Stimulated activated CD8-positive, alpha-beta memory T cell treated with anti-CD3 and anti-CD28 coated beads, Interleukin-2, amount 100 ng/mL, for 48 hours (primary cell): ENCODE results near the gene PNPLA2.

Experiments
- DNase-seq, 2 donors: peaks; one replicate each; pipeline ENCODE4 v3.0.0-alpha.2; 2020; ENCODE audit warnings: low read depth in 2 of 2

PNPLA2 gene

DNA sequence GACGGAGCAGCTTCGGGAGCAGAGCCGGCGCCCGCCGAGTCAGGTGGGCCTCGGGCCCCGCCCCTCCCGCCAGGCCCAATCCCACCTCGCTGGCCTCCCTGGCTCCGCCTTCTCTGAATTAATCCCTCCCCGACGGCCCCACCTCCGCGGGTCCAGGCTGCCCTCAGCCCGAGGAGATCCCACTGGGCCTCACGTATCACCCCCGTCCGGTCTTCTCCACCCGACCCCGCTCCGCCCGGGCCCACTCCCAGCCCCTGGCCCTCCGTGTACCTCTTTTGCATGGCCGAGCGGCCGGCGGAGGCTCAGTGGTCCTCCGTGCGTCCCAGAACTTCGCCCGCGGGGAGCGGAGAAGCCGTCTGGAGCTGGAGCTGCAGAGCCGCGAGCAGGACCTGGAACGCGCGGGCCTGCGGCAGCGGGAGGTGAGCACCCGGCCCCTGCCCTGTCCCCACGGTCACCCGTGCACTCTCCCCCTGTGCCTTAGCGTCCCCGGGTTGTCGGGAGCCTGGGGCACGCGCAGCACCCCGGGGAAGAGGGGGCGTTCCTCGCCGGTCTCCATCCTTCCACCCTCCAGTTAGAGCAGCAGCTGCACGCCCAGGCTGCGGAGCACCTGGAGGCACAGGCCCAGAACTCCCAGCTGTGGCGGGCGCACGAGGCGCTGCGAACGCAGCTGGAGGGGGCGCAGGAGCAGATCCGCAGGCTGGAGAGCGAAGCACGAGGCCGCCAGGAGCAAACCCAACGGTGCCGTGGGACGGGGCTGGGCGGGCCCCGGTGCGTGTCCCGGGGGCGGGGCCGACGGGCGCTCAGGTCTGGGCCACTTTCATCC lies 11.8 kb downstream of the PNPLA2 start:
- peak; percentile 64 to 75 for DNase-seq

DNA sequence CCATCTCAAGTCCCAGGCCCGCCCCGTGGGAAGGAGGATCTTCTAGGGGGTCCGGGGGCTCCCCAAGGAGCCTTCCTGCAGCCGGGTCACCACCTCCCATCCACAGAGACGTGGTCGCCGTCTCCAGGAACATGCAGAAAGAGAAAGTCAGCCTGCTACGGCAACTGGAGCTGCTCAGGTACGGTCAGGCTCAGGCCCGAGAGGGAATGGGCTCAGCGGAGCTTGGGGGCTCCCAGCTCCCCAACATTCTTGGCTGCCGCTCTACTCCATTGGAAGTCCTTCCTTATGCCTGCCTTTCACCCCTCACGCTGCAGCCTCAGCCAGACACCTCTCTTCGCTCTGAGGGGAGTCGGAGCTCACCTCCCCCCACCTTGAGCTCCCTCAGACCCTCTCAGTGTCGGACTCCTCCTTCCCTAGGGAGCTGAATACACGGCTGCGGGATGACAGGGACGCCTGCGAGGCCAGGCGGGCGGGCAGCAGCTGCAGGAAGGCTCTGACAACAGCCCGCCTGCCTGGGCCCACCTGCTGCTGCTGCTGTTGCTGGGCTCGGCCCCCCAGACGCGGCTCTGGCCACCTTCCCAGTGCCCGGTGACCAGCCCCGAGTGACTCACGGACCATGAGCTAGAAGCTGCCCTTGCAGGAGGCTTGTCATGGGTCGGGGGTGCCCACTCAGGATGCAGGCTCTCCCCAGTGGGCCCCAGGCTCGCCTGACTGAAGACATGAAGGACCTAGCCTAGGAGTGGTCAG lies 12.6 kb downstream of the PNPLA2 start:
- no peak for DNase-seq

DNA sequence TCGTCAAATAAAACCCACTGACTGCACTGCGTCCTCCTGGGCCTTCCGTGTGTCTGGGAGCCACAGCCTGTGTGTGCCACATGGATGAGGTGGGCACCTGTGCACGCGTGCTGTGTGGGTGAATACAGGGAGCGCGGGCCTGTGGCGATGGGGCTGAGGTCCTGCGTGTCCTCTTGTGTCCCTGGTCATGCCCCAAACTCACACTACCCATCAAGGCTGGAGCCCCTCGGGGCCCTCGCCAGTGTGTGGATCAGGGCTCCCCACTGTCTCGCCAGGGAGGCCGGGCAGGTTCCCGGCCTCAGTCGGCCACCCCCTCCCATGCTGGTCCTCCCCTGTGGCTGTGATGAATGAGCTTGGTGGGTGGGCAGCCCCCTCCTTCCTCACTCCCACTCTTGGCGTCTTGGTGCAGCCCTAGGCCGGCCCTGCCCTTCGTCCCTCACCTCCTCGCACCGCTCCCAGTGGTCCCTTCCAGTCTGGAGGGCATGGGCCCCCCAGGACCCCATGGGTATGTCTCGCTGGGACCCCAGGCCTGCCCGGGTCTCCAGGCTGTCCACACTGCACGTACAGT lies 13.3 kb downstream of the PNPLA2 start:
- DNase-seq = no peak

DNA sequence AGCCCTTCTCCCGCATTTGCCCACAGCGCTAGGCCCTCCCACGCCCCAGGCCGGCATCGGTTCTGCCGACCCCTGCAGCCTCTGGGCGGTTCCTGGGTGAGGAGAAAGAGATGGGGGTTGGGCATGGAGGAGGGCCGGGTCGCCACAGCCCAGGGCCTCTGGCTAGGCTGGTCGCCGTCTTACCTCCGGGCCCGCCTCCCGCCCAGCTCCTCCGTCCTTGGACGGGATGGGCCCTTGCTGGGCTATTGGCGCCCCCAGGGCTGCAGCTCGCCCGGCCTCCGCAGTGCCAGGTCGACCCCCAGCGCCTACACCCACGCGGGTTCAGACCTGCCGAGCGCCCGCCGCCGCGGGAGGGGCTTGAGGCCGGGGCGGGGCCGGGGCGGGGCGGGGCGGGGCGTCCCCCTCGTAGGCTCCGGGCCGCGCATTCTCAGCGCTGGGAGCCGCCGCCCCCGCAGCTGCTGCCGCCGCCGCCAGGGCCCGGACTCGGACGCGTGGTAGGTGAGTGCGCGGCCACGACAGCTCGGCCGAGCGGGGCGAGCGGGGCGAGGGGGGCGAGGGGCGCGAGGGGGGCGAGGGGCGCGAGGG lies 13.9 kb downstream of the PNPLA2 start, which contains the start of gene CD151:
Gene CD151, plus strand, starts transcription at position 424 of the 585 bp plus-strand sequence. CDS start 3,118 bp downstream, outside the sequence.
- peak in 1 of 2 donors; percentile 52 for DNase-seq

DNA sequence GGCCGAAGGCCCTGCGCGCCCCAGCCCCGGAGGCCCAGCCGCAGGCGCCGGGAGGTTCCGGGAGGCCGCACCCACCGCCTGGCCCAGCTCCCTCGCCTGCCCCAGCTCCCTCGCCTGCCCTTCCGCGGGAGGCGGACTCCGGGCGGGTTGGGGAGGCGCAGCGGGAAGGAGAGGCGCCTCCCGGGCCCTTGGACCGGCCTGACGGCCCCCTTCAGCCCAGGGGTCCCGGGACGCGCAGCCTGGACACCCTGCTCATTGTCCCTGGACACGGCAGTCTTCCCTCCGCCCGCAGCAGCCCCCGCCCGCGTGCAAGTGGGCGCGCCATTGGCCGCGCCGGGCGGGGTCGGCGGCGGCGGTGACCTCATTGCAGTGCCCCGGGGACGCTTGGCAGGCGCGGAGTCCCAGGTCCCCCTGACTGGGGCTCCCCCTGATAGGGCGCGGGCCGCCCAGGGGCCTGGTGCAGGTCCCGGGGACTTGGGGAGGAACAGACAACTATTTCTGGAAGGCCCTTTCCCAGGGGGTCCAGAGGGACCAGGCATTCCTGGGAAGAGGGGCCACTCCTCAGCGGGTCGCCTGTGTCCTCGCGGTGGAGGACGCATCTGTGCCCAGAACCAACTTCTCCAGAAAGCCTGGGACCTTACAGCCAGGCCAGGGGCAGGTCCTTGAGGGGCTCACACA lies 14.5 kb downstream of the PNPLA2 start:
- DNase-seq = no peak

DNA sequence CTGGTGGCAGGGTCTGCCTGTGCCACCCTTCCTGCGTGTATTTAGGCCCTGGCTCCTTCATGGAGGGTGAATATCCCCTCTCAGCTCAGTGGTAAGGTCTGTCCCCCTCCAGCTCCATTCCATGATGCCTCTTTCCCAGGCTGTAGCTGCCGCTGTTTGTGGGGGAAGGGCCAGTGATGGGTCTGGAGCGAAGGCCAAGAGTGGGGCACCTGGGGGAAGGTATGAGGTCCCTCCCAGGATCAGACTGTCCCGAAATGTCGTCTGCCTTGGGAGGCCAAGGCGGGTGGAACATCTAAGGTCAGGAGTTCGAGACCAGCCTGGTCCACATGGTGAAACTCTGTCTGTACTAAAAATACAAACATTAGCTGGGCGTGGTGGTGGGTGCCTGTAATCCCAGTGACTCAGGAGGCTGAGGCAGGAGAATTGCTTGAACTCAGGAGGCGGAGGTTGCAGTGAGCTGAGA lies 15.2 kb downstream of the PNPLA2 start:
- DNase-seq = no peak

DNA sequence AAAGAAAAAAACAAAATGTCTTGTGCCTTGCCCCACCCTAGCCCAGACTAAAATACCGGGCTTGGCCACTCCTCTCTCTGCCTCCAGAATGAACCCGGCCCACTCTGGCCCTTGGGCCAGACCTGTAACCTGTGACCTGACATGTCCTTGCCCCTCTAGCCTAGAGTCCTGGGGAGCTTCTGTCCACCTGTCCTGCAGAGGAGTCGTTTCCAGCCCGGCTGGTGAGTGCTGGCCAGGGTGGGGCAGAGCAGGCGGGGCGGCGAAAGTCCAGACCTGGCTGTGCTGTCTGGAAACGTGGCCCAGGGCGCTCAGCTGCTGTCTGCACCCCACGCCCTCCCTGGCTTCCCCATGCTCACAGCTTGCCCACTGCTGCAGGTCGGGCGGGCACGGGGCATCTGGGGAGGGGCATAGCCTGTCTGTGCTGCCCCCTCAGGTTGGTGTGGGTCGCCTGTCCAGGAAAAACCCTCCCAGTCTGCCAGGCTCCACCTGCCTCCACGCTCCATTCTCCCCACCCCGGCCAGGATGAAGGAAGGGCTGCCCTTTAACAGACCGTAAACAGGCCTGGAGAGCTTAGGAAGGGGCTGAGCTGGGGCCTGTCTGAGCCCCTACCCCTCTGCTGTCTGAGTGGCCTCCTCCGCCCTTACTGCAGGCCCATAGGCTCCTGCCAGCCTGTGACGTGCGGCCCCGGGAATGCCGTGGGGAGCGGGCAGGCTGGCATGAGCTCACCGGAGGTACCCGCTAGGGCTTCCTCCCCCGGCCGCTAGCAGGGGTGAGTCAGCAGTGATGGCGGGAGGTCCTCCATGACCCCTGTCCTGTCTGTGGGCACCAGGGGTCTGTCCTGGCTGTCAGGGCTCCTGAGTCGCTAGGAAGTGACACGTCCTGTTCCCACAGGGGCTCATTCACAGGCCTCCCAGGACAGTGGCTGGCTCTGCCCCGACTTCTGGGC lies 15.9 kb downstream of the PNPLA2 start:
- no peak for DNase-seq

DNA sequence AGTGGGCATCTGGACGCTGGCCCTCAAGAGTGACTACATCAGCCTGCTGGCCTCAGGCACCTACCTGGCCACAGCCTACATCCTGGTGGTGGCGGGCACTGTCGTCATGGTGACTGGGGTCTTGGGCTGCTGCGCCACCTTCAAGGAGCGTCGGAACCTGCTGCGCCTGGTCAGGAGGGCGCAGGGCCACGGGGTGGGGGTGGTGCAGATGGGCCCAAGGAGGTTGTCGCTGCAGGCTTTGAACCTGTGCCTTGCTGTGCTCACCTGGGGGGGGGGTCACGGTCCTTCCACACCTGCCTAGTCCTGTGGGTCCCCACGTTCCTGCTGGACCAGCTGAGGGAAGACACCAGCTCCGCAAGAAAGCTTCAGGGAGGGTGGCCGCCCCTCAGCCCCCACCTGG lies 17.6 kb downstream of the PNPLA2 start:
- no peak for DNase-seq

DNA sequence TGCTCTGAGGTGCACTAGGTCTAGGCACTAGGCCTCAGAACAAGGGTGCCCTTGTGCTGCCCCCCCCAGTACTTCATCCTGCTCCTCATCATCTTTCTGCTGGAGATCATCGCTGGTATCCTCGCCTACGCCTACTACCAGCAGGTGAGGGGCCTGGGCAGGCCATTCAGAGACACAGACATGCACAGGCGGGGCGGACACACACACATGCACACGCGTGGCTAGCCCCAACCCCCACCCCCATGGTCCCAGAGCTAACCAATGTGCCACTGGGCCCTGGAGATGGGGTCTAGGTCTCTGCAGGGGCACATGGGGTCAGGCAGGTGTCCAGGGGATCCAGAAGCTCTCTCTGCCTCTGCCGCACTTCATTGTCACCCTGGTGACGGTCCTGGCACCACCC lies 18.0 kb downstream of the PNPLA2 start:
- DNase-seq = no peak

DNA sequence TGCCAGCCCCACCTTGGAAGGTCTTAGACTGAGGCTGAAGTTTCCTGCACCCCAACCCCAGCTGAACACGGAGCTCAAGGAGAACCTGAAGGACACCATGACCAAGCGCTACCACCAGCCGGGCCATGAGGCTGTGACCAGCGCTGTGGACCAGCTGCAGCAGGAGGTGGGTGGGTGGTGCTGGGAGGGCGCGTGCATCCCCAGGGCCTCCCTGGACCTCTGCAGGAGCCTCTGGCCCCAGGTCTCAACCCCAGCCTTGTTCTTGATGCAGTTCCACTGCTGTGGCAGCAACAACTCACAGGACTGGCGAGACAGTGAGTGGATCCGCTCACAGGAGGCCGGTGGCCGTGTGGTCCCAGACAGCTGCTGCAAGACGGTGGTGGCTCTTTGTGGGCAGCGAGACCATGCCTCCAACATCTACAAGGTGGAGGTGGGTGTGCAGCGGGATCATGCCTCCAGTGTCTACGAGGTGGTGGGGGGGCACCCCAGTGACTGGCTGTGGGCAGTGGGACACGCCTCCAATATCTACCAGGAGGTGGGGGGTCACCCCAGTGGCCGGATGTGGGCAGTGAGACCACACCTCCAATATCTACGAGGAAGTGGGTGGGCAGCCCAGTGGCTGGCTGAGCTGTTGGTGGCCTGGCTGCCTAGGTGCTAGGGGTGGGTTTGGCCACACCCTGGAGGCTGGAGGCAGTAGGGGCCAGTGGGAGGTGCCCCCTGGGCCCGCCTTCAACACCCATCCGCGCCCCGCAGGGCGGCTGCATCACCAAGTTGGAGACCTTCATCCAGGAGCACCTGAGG lies 18.7 kb downstream of the PNPLA2 start:
- DNase-seq = no peak

DNA sequence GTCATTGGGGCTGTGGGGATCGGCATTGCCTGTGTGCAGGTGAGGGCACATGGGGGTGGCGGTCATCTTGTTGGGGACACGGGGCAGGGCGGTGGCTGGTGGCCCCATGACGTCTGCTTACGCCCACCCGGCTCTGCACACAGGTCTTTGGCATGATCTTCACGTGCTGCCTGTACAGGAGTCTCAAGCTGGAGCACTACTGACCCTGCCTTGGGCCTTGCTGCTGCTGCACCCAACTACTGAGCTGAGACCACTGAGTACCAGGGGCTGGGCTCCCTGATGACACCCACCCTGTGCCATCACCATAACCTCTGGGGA lies 19.2 kb downstream of the PNPLA2 start:
- no peak for DNase-seq

DNA sequence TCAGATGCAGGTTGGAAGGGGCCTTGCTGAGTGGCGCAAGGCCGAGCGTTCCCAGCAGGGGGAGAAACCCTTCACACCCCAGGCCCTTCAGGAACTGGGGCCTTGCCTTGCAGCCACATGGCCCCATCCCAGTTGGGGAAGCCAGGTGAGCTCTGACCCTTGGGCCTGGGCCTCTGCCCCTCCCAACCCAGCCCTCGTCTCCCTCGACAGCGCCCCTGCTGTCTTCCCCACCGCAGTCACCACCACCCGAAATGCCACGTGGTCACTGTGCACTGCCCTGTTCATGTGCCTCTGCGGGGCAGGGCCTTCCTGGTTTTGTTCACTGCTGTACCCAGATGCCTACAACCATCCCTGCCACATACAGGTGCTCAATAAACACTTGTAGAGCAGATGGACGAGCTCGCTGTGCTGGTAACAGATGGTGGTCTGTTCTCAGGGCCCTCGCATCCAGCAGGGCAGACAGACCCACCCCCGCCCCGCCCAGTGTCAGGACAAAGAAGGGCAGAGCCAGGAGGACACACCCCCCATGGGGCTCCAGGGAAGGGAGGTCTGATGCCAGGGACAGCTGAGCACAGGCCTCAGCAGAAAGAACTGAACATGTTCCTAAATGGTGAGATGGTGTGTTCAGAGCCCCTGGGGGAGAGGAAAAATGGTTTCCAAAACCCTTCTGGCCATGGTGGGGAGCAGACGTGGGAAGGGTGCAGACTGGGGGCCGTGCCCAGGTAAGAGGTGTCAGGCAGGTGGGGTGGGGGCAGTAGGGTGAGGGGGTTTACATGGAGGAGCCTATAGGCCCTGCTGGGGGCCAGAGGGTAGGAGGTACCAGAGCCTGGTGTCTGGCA lies 19.9 kb downstream of the PNPLA2 start:
- DNase-seq = no peak

DNA sequence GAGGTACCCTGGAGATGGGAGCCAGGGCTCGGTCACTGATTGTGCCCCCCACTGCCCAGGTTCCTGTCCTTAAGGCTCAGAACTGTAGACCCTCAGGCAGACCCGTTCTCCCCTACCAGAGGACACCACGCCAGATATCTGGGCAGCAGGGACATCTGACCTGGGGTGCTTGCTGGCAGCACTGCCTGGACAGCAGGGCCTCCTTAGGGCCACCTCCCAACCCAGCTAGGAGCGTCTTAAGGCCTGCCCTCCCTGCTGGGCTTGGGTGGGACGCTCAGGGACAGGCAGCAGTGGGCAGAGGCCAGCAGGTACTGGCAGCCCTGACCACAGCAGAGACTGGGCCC lies 20.5 kb downstream of the PNPLA2 start:
- no peak for DNase-seq

DNA sequence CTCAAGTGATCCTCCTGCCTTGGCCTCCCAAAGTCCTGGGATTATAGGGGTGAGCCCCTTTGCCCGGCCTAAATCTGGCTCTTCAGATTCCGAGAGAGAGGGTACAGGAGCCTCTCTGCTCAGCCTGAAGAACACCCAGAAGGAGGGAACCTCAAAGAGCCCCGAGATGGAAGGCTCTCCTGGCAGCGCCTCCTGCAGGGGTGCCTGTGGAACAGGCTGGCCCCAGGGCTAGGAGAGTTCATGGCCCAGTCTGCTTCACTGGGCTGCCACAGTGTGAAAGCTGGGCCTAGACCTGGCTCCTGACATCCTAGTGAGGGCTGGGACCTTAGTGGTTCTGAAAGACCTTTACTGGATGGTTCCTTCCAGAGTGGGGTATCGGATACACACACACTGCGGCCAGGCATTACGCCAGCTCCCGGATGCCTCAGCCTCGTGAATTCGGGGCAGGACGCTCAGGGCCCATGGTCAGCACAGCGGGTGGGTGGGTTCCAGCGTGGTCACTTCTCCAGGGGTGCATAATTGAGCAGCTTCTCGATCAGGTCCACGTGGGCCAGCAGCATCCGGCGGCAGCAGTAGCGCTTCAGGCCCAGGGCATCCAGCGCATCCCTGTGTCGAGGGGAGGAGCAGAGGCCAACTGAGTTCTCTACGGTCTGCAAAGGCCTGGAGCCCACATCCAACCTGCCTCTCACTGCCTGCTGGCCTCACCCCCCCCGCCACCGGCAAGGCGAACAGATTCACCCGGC lies 21.3 kb downstream of the PNPLA2 start:
- no peak for DNase-seq

DNA sequence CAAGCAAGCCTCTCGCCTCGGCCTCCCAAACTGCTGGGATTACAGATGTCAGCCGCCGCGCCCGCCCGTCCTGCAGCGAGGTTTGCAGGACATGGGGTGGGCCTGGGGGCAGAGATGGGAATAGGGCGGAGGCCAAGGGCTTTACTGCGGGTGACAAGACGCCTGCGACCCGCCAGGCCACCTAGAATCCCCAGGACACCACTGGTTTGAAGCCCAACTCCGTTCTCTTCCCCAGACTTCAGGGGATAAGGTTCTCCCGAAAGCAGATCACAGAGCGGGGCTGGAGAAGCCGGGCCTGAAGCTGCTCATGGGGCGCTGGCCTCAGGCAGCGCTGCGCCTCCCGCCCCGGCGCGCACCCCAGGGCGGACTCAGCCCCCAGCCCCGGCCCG lies 23.3 kb downstream of the PNPLA2 start:
- DNase-seq = no peak

DNA sequence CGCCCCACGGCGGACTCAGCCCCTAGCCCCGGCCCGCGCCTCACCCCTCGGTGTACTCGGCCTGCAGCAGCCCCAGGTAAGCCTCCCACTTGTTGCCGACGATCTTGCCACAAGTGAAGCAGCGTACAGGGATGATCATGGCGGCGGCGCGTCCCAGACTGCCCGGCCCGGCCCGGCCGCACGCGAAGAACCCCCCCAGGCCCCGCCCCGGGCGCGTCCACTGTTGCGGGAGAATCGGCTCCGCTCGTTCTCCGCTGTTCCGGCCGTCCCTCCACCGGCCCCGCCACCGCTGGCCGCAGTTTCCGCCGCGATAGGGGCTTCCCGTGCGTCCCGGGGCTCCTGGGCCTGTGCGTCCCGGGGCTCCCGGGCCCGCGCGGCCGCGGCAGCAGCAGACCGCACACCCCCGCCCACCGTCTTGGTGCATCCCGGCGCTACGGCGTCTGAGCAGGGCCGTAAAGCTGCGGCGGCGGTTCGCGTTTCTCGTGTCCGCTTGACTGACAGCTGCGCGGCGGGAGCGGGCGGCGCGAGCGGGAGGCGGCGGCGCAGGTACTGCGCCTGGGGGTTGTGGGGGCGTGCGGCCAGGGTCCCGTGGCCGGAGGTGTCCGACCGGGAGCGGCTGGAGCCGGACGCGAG lies 23.8 kb downstream of the PNPLA2 start, which contains the start of the genes POLR2L and TSPAN4:
Gene POLR2L, minus strand, starts transcription at position 160 of the 633 bp plus-strand sequence. Its CDS starts 21 bp downstream, at position 139.
Gene TSPAN4, plus strand, starts transcription at position 483 of the 633 bp plus-strand sequence. CDS start 7,453 bp downstream, outside the sequence.
- peak; percentile 84 for DNase-seq

DNA sequence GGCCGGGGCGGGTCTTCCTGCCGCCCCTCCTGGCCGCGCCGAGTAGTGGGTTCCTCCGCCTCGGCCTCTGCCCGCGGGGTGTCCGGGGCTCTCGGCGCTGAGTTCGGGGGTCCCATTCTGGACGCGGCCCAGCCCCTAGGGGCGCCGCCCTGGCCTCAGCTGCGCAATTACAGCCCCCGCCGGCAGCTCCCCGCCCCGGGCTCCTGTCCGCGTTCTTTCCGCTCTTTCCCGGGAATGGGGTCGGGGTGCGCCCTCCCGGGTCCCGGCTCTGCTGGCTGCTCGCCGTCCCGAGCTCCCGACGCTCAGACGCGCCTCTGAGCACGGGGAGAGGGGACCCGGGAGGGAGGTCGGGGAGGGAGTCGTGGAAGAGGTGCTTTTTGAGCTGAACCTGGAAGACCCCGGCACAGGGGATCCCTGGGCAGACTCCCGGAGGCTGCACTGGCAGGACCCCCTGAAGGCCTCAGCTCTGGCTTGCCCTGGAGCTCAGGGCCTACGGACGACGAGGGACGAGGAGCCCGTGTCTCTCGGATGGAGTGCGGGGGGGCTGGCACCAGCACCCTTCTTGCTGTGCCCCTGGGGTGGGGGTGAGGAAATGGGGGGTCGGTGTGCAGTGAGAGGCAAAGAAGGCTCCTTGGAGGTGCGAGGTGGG lies 24.5 kb downstream of the PNPLA2 start:
- DNase-seq = no peak
